Measurements from ENCODE around the gene GATA5. TPM values are rescaled to one million over a fixed set of nuclear protein-coding genes. Genes with fewer than 3 reads are reported as not detected.

Gene GATA5
- polyA plus RNA-seq, 1 donor from 2014 or later: not detected

- H2AFZ ChIP-seq (ENCODE audit: low read depth, low read length): no peak overlapping the region
- no peaks in the 10 kb centered on the region for H4K20me1 ChIP-seq (ENCODE audit: insufficient read depth)
- no peaks in the 10 kb centered on the region for H3K27me3 ChIP-seq (ENCODE audit: insufficient read depth, low read depth, low read length)
- no peak overlapping the region for H3K4me2 ChIP-seq (ENCODE audit: low read length)
- H3K9me2 ChIP-seq (ENCODE audit: insufficient read depth, low read length): no peaks in the 10 kb centered on the region
- no peaks in the 10 kb centered on the region for H3F3A ChIP-seq (ENCODE audit: insufficient read depth, low read length, poor library complexity, severe bottlenecking)
- TF ChIP-seq TAF1 (IDR thresholded peaks at IDR 0.05; ENCODE audit: low read depth): no peak
- TF ChIP-seq, protein P1, sequence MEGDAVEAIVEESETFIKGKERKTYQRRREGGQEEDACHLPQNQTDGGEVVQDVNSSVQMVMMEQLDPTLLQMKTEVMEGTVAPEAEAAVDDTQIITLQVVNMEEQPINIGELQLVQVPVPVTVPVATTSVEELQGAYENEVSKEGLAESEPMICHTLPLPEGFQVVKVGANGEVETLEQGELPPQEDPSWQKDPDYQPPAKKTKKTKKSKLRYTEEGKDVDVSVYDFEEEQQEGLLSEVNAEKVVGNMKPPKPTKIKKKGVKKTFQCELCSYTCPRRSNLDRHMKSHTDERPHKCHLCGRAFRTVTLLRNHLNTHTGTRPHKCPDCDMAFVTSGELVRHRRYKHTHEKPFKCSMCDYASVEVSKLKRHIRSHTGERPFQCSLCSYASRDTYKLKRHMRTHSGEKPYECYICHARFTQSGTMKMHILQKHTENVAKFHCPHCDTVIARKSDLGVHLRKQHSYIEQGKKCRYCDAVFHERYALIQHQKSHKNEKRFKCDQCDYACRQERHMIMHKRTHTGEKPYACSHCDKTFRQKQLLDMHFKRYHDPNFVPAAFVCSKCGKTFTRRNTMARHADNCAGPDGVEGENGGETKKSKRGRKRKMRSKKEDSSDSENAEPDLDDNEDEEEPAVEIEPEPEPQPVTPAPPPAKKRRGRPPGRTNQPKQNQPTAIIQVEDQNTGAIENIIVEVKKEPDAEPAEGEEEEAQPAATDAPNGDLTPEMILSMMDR (IDR thresholded peaks at IDR 0.05; ENCODE audit: poor library complexity, severe bottlenecking): no peak
- TF ChIP-seq EZH2 (IDR thresholded peaks at IDR 0.05; ENCODE audit: borderline replicate concordance, insufficient read depth, low read length, poor library complexity, severe bottlenecking): no peak
- no peak for TF ChIP-seq RAD21 (conservative IDR thresholded peaks at IDR 0.05)
- TF ChIP-seq REST (IDR thresholded peaks at IDR 0.05; ENCODE audit: borderline replicate concordance): no peak
- no peak for TF ChIP-seq POLR2AphosphoS5 (IDR thresholded peaks at IDR 0.05)
- TF ChIP-seq MXI1 (conservative IDR thresholded peaks at IDR 0.05; ENCODE audit: poor library complexity, severe bottlenecking): no peak
- TF ChIP-seq EP300 (conservative IDR thresholded peaks at IDR 0.05; ENCODE audit: poor library complexity, severe bottlenecking): no peak
- H3K4me3 ChIP-seq (ENCODE audit: low read length): no peak overlapping the region
- no peaks in the 10 kb centered on the region for H3K9me3 ChIP-seq (ENCODE audit: low read length)
- no peak overlapping the region for H3K9ac ChIP-seq (ENCODE audit: low read length)
- no peak overlapping the region for H3K27ac ChIP-seq (ENCODE audit: low read length)
- no peaks in the 10 kb centered on the region for H3K79me2 ChIP-seq (replicated peaks; ENCODE audit: insufficient read depth, low read length)
- no peaks in the 10 kb centered on the region for H3K36me3 ChIP-seq (ENCODE audit: insufficient read depth, low read length)
Measured at GRCh38 chr20:62425281-62426058, 50.3 kb downstream of the GATA5 start.

DNA sequence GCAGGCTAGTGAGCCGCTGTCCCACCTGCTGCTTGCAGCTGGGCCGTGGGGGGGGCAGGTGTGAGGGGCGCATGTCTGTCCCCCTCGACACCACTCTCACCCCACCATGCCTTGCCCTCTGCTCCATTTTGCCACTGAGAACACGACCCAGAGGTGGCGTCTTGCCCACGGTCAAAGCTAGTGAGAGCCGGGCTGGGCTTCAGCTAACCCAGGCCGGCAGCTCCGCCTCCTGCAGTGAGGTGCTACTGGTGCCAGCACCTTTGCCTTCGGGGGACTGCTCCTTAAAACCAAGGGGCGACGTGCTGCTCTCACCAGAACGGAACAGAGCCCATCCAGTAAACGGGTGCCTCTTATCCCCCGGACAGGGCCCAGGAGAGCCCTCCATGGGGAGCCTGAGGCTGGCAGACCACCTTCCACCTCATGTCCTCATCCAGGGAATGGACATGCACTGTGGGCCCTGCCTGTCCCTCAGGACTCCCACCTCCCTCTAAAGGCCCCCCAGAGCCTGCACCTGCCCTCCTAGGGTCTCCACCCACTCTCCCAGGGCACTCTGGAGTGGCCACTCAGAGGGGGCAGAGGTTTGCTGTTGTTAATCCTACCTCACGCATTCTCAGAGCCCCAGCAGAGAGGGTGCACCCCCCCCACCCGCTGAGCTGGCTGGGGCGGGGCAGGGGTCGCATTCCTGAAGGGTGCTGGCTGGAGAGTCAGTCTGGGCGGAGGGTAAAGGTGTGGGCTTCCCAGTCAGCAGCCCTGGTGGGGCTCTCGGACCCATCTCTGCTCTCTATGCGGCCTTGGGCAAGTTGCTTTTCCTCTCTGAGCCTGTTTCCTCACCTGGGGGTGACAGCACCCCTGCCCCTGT lies 51.3 kb downstream of the GATA5 start:
- no peak overlapping the region for H3K27ac ChIP-seq (ENCODE audit: low read length)
- no peak overlapping the region for H3K4me2 ChIP-seq (ENCODE audit: low read length)
- no peaks in the 10 kb centered on the region for H3K27me3 ChIP-seq (ENCODE audit: insufficient read depth, low read depth, low read length)
- no peaks in the 10 kb centered on the region for H3K36me3 ChIP-seq (ENCODE audit: insufficient read depth, low read length)
- no peaks in the 10 kb centered on the region for H3K9me2 ChIP-seq (ENCODE audit: insufficient read depth, low read length)
- no peaks in the 10 kb centered on the region for H3K79me2 ChIP-seq (replicated peaks; ENCODE audit: insufficient read depth, low read length)
- no peak overlapping the region for H3K4me3 ChIP-seq (ENCODE audit: low read length)
- TF ChIP-seq TAF1 (IDR thresholded peaks at IDR 0.05; ENCODE audit: low read depth): no peak
- no peak for TF ChIP-seq MXI1 (conservative IDR thresholded peaks at IDR 0.05; ENCODE audit: poor library complexity, severe bottlenecking)
- no peak for TF ChIP-seq SMC3 (conservative IDR thresholded peaks at IDR 0.05; ENCODE audit: poor library complexity)
- TF ChIP-seq RAD21 (conservative IDR thresholded peaks at IDR 0.05): no peak
- TF ChIP-seq EP300 (conservative IDR thresholded peaks at IDR 0.05; ENCODE audit: poor library complexity, severe bottlenecking): no peak
- no peak for TF ChIP-seq POLR2AphosphoS5 (IDR thresholded peaks at IDR 0.05)
- no peak for TF ChIP-seq REST (IDR thresholded peaks at IDR 0.05; ENCODE audit: borderline replicate concordance)
- TF ChIP-seq, protein P1 (IDR thresholded peaks at IDR 0.05; ENCODE audit: poor library complexity, severe bottlenecking): no peak
- no peak for TF ChIP-seq EZH2 (IDR thresholded peaks at IDR 0.05; ENCODE audit: borderline replicate concordance, insufficient read depth, low read length, poor library complexity, severe bottlenecking)
- no peak overlapping the region for H3K9ac ChIP-seq (ENCODE audit: low read length)
- H3F3A ChIP-seq (ENCODE audit: insufficient read depth, low read length, poor library complexity, severe bottlenecking): no peaks in the 10 kb centered on the region
- no peaks in the 10 kb centered on the region for H4K20me1 ChIP-seq (ENCODE audit: insufficient read depth)
- no peaks in the 10 kb centered on the region for H3K9me3 ChIP-seq (ENCODE audit: low read length)
- H2AFZ ChIP-seq (ENCODE audit: low read depth, low read length): no peak overlapping the region
